ENCODE measurements around the gene OR2L13. TPM values are rescaled to one million over a fixed set of nuclear protein-coding genes. Genes with fewer than 3 reads are reported as not detected.

Gene OR2L13
- total RNA-seq, 1 donor from 2014 or later, result not detected

Other genes with a start within 250 kb of the OR2L13 start
- gene TRIM58, start 238.0 kb upstream of the OR2L13 start, total RNA-seq, result 0.18 TPM
- gene OR2W3, start 199.6 kb upstream of the OR2L13 start, total RNA-seq, result not detected
- not detected for gene OR2T8, start 174.9 kb upstream of the OR2L13 start, total RNA-seq
- gene OR2AJ1, start 170.3 kb upstream of the OR2L13 start, total RNA-seq, result not detected
- gene OR2L8, start 146.3 kb upstream of the OR2L13 start, total RNA-seq, result not detected
- gene OR2AK2, start 130.0 kb upstream of the OR2L13 start, total RNA-seq, result not detected
- not detected for gene OR2L5, start 81.5 kb upstream of the OR2L13 start, total RNA-seq
- 0.05 TPM for gene OR2L2, start 65.1 kb upstream of the OR2L13 start, total RNA-seq
- gene OR2L3, start 48.3 kb upstream of the OR2L13 start, total RNA-seq, result not detected
- not detected for gene OR2M5, start 50.0 kb downstream of the OR2L13 start, total RNA-seq
- not detected for gene OR2M2, start 79.6 kb downstream of the OR2L13 start, total RNA-seq
- not detected for gene OR2M3, start 102.1 kb downstream of the OR2L13 start, total RNA-seq
- not detected for gene OR2M4, start 136.2 kb downstream of the OR2L13 start, total RNA-seq
- not detected for gene OR2T33, start 182.8 kb downstream of the OR2L13 start, total RNA-seq
- gene OR2T12, start 208.2 kb downstream of the OR2L13 start, total RNA-seq, result not detected
- gene OR2M7, start 229.4 kb downstream of the OR2L13 start, total RNA-seq, result not detected

All from left lobe of liver (tissue), 1 donor.